KOPT-K1 (cell line): ENCODE results near the gene GALNT16.
"Not testable (repeated sequence)": the region's sequence is repeated elsewhere in the genome, so short reads cannot be mapped to it uniquely, and the experiment has no call there.

ENCODE experiments used
- H3K27ac ChIP-seq: fragments of 200-600 bp; sonication (generic); 2 replicates; pipeline ENCODE4 v1.5.1; 2016; ENCODE audit warnings: antibody characterized with exemption, mild to moderate bottlenecking, low read depth, low read length; ENCODE audit not compliant: poor library complexity, severe bottlenecking
- H3K36me3 ChIP-seq: fragments of 200-600 bp; sonication (generic); 2 replicates; pipeline ENCODE4 v1.5.1; 2017; ENCODE audit warnings: antibody characterized with exemption, mild to moderate bottlenecking, low read length, moderate library complexity; ENCODE audit not compliant: insufficient read depth
- H3K9me3 ChIP-seq: fragments of 200-600 bp; sonication (generic); 2 replicates; pipeline ENCODE4 v1.5.1; 2017; ENCODE audit warnings: antibody characterized with exemption, low read length, mild to moderate bottlenecking; ENCODE audit not compliant: insufficient read depth, poor library complexity, severe bottlenecking

GALNT16 gene

DNA sequence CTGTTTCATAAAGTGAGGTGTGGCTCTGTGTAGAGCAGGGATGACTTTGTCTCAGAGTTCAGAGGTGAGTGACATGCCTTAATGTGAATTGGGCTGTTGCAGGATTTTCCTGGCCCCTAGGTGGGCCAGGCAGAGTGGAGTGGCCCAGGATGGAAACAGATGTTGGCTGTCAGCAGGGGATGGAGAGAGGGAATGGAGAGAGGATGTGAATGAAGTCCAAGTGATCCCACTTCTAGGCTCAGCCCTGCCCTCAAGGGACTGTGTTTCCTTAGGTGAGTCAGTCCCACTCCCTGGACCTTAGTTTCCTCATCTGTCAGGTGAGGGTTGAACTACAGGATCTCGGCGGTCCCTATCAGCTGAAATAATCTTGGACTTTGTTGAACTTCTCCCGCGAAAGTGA, 7.5 kb downstream of the GALNT16 start:
- no peaks in the 10 kb centered on the region for H3K9me3 ChIP-seq
- H3K36me3 ChIP-seq, result no peaks in the 10 kb centered on the region
- no peak overlapping the region for H3K27ac ChIP-seq

DNA sequence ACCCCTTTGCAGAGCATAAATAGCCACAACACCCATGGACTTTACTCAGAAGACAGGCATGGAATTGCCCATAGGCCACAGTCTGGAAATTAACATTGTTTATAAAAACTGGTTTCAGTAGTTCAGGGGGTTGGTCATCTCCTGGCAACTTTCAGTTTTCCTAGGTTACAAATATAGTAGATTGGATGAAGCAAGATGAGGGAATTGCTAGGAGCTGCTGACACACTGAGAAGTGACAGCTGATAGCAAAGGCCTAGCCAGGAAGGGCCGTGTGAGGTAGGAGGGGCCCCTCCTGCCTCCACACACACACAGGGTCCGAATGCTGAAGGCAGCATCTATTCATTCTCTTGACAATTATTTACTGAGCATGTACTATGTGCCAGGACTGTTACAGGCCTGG, 8.3 kb downstream of the GALNT16 start:
- H3K27ac ChIP-seq, result no peak overlapping the region

DNA sequence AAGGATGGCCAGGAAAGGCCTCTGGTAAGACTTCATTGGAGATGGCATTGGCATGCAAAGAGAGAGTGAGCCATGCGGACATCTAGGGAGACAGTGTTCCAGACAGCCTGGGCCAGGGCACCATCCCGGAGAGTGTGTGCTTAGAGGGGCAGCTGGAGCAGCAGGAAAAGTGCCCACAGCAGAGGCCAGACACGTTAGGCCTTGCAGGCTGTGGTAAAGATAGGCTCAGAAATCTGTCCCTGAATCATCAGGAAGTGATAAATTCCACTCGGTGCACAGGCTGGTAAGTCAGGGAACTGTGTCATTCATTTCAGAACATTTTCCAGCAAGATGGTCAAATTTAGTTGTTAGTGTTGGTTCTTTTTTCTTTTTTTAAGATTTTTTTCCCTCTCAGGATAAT, 8.8 kb downstream of the GALNT16 start:
- no peak overlapping the region for H3K27ac ChIP-seq
- H3K36me3 ChIP-seq, result no peaks in the 10 kb centered on the region
- no peaks in the 10 kb centered on the region for H3K9me3 ChIP-seq

More for the DNA sequence above, 8.3 kb downstream of the GALNT16 start:
- Histone ChIP-seq H3K9me3 (no peaks in the 10 kb centered on the region), H3K36me3 (no peaks in the 10 kb centered on the region)

DNA sequence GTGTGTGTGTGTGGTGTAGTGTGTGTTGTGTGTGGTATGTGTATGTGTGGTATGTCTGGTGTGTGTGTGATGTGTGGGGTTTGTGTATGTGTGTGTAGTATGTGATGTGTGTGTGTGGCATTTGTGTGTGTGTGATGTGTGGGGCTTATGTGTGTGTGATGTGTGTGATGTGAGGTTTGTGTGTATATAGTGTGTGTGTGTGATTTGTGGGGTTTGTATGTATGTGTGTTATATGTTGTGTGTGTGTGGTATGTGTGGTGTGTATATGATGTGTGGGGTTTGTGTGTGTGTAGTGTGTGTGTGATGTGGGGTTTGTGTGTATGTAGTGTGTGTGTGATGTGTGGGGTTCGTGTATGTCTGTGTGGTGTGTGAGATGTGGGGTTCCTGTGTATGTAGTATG, 9.4 kb downstream of the GALNT16 start:
- Histone ChIP-seq H3K36me3 (no peaks in the 10 kb centered on the region), H3K9me3 (no peaks in the 10 kb centered on the region), H3K27ac (no peak overlapping the region)

DNA sequence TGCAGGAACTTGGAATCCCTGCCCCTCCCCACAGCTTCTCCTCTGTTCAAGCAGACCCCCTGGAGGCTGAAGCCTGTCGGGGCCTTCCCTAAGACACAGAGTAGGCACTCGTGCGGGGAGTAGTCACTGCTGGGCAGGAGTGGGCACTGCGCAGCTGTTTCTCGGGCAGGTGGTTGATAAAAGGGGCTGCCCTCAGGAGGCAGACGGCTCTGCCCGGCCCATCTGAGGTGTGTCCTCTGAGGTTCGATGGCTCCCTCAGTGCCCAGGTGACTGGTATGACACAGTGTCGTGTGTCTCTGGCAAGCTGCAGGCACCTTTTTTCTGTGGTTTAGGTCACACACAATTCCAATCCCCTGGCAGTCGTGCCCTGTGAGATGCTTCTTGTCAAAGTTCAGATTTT, 10.1 kb downstream of the GALNT16 start:
- Histone ChIP-seq H3K9me3 (no peaks in the 10 kb centered on the region), H3K27ac (no peak overlapping the region), H3K36me3 (no peaks in the 10 kb centered on the region)

GRCh38 chr14:69270795-69271708, 11.1 kb downstream of the GALNT16 start:
- no peak overlapping the region for H3K27ac ChIP-seq
- H3K9me3 ChIP-seq, result no peaks in the 10 kb centered on the region

GRCh38 chr14:69274321-69274720, 14.4 kb downstream of the GALNT16 start:
- Histone ChIP-seq H3K27ac (no peak overlapping the region), H3K36me3 (no peaks in the 10 kb centered on the region), H3K9me3 (no peaks in the 10 kb centered on the region)

More at GRCh38 chr14:69270795-69271708, 11.1 kb downstream of the GALNT16 start:
- no peaks in the 10 kb centered on the region for H3K36me3 ChIP-seq

DNA sequence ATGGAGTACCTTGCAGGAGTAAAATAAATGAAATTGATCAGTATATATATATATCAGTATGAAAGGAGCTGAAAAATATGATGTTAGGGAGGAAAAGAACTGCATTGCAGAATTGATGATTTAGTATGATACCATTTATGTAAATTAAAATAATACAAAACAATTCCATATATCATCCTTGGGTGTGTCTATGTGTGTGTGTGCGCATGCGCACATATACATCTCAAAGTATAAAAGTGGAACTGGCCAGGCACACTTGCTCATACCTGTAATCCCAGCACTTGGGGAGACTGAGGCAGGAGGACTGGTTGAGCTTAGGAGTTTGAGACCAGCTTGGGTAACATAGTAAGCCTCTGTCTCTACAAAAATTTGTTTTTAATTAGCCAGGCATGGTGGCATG, 15.4 kb downstream of the GALNT16 start:
- H3K36me3 ChIP-seq, result no peaks in the 10 kb centered on the region
- H3K9me3 ChIP-seq, result no peaks in the 10 kb centered on the region
- no peak overlapping the region for H3K27ac ChIP-seq

GRCh38 chr14:69277356-69277755, 17.4 kb downstream of the GALNT16 start:
- H3K36me3 ChIP-seq, H3K27ac ChIP-seq, H3K9me3 ChIP-seq: not testable (repeated sequence)

DNA sequence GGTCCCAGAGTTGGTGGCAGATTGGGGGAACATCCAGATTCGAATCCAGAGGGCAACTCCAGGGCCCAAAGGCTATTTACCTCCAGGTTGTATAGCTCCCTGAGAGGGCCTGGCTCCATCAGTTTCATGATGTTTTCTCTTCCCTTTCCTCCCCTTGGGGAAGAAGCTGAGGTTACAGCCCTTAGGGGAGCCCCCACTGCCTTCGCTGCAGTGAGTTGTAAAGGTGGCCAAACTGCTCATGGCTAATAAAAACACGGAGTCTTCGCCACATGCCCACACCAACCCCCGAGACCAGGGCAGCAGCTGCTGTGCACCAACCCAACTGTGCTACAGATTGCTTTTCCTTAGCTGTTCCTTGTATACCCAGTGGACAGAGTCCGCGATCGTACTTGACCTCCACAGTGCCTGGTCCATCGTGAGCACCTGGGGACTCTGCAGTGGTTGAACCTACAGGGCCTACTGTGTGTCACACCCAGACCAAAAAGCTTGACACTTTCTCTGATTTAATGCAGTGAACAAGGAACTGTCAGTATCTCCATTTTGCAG, 20.9 kb downstream of the GALNT16 start:
- H3K27ac ChIP-seq, result no peak overlapping the region
- no peaks in the 10 kb centered on the region for H3K9me3 ChIP-seq
- no peaks in the 10 kb centered on the region for H3K36me3 ChIP-seq

GRCh38 chr14:69281450-69282169, 21.7 kb downstream of the GALNT16 start:
- no peak overlapping the region for H3K27ac ChIP-seq
- no peaks in the 10 kb centered on the region for H3K9me3 ChIP-seq
- H3K36me3 ChIP-seq, result no peaks in the 10 kb centered on the region

GRCh38 chr14:69282448-69282847, 22.5 kb downstream of the GALNT16 start:
- no peak overlapping the region for H3K27ac ChIP-seq
- no peaks in the 10 kb centered on the region for H3K9me3 ChIP-seq
- H3K36me3 ChIP-seq, result no peaks in the 10 kb centered on the region

GRCh38 chr14:69284170-69284569, 24.2 kb downstream of the GALNT16 start:
- Histone ChIP-seq H3K27ac (no peak overlapping the region), H3K9me3 (no peaks in the 10 kb centered on the region), H3K36me3 (no peaks in the 10 kb centered on the region)

DNA sequence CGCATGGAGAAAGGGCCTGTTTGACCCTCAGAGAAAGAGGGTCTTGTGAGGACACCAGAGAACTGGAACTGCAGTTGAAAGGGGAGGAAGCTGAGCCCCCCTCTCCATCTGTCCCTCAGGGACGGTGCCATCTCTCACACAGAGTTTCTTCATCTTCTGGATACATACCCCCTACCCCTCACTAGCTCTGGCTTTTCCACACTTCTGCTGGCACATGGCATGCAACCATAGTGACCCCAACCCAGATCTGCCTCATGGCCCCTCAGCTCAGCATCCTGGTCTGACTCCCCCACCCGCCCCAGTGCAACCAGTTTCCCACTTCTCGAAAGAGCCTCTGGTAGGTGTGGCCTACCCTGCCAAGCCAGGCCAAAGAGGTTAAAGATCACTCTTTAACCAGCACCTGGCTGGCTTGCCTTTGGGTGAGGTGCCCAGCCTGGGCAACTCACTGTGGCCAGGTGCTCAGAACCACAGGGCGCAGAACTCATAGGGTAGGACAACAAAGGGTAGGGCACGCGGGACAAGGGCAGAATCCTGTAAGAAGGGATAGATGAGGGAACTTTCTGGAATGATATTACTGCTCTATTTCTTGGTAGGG, 25.8 kb downstream of the GALNT16 start:
- Histone ChIP-seq H3K9me3 (no peaks in the 10 kb centered on the region), H3K36me3 (no peaks in the 10 kb centered on the region), H3K27ac (no peak overlapping the region)
